GM18870 (cell line): Measurements from ENCODE around the gene PROSER3.

Experiments
- ATAC-seq: cut with Tn5 transposase; IDR thresholded peaks from one replicate; pipeline ENCODE4 v1.9.1; 2021; ENCODE audit warnings: moderate library complexity; ENCODE audit not compliant: unreplicated experiment

The PROSER3 gene

GRCh38 chr19:35775298-35776101, 17.5 kb downstream of the PROSER3 start, which contains the start of gene ARHGAP33:
Gene ARHGAP33, plus strand, starts transcription at chr19:35775564. Its CDS starts 95 bp downstream, at chr19:35775659.
- peak; percentile 84 for ATAC-seq

- ATAC-seq = no peak
These were observed 18.3 kb downstream of the PROSER3 start for GRCh38 chr19:35776102-35776788.

- ATAC-seq = no peak
These were observed 19.3 kb downstream of the PROSER3 start for GRCh38 chr19:35777086-35777841.

GRCh38 chr19:35777961-35778360, 20.0 kb downstream of the PROSER3 start:
- ATAC-seq = no peak

- ATAC-seq = no peak
These were observed 21.1 kb downstream of the PROSER3 start for GRCh38 chr19:35779033-35779432.

- ATAC-seq = no peak
These were observed 22.1 kb downstream of the PROSER3 start for GRCh38 chr19:35780058-35780457.

GRCh38 chr19:35780717-35781116, 22.7 kb downstream of the PROSER3 start:
- no peak for ATAC-seq

GRCh38 chr19:35781650-35782049, 23.7 kb downstream of the PROSER3 start:
- ATAC-seq = no peak

GRCh38 chr19:35782589-35782988, 24.6 kb downstream of the PROSER3 start:
- ATAC-seq = no peak

- no peak for ATAC-seq
These were observed 25.8 kb downstream of the PROSER3 start for GRCh38 chr19:35783469-35784434.

- ATAC-seq = no peak
These were observed 26.7 kb downstream of the PROSER3 start for GRCh38 chr19:35784503-35785338.

GRCh38 chr19:35785339-35785627, 27.3 kb downstream of the PROSER3 start:
- no peak for ATAC-seq

GRCh38 chr19:35786299-35787160, 28.6 kb downstream of the PROSER3 start:
- no peak for ATAC-seq

GRCh38 chr19:35787227-35787799, 29.3 kb downstream of the PROSER3 start:
- ATAC-seq = no peak

- ATAC-seq = no peak
These were observed 30.4 kb downstream of the PROSER3 start for GRCh38 chr19:35788205-35788960.

- ATAC-seq = no peak
These were observed 31.4 kb downstream of the PROSER3 start for GRCh38 chr19:35789195-35789977.
